ENCODE measurements around the gene TTLL11.

DNA sequence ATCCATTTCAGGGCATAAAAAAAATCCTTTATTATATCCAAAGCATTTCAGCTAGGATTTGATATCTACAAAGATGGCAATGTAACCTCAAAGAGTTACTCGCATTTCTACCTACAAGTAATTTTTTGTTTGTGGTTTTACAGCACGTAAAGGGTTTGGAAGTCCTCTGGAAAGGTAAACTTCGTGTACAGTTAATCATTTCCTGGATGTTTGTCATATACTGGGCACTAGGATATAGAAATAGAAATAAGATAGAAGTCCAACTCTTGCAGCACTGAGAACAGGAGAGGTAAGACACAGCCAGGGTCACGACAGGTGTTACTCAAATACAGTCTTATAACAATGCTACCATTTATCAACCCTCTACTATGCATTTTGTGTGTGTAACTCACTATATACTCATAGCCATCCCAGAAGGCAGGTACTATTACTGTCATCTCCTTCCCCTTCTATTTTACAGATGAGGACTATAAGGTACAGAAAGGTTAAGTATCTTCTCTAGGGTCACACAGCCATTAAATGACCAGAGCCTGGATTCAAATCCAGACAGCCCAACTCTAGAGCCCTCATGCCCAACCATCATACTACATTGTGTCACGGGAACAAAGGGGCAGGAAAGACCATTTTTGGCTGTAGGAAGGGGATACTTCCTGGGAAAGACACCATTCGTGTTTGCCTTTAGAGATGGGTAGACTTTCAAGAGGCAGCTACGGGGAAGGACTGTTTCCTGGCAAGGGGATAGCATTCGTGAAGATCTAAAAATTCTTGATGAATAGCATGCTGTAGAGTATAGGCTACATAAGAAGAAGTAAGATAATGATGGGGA lies 47.5 kb upstream of the TTLL11 start:
- no peak for TF ChIP-seq GATA2 (IDR thresholded peaks at IDR 0.05; ENCODE audit: low read depth, low read length)
- TF ChIP-seq GATA3 (IDR thresholded peaks at IDR 0.05; ENCODE audit: low read depth, low read length): no peak

All from SH-SY5Y (cell line).